ENCODE measurements around the gene ASIC4.

The ASIC4 gene

DNA sequence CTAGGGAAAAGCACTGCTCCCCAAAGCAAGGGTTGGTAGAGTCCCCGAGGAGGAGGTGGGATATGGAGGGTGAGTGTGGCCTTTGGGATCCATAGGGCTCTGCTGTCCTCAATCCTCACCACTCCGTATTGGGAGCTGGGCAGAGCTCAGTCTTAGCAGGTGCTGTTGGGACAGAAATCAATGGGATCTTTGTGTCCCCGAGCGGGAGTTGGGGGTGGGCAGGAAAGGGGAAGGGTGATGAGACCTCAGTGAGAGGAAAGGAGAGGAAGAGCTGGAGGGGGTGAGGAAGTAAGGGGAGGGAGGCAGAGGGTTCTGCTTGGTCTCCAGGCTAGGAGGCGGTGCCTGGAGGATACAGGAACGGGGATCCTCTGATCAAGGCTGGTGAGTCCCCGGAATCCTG, 2.6 kb downstream of the ASIC4 start:
- DNase-seq = no peak

DNA sequence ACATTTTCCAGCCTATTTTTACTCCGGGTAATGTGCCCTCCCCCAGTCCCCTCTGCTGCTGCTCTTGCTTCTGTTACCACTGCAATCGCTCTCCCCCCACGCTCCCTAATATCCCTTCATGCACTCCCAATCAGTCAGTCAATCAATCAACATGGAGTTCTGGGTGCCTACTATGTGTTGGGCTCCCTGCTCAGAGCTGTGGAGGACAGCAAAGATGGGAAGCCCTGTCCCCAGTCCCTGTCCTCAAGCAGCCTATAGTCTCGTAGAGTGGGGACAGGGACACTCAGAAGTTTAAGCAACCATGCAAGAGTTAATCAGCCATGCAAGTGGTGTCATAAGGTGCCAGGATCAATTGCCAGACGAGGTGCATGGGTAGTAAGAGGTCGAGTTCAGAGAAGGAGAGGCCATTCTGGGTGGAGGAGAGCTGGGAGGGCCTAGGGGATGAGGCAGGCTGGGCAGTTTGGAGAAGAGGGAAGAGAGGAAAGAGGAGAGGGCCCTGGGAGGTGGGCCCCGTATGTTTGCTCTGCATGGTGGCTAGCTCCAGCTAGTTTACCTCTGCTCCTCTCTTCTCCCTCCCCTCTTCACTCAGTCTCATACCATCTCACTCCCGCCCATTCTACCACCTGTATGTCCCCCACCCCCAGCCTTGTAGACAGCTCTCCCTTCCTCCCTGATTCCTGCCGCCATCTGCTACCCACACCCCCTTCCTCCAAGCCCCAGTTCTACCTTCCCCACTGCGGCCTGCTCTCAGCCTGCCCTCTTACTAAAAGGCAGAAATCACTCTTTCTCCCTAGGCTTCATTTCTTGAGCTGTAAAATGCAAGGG, 3.9 kb downstream of the ASIC4 start:
- DNase-seq = no peak

- no peak for DNase-seq
These were observed 5.2 kb downstream of the ASIC4 start for GRCh38 chr2:219519526-219519916.

DNA sequence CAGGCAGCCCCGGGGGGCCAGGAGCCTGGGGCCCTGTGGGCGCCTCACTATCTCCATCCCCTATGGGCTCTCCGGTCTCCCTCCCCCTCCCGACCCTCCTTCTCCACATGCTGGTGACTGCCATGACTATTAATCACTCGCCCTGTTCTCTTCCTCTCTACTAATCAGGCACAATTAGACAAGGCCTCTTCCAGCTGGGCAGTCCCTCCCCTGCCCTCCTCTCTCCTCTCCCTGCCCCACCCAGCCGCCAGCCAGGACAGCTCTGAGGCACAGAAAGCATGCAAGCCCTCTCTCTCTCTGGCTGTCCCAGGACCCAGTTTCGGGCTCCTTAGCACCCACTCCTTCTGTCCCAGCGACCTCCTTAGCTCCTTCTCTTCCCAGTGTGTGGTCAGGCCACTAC, 5.8 kb downstream of the ASIC4 start:
- no peak for DNase-seq

DNA sequence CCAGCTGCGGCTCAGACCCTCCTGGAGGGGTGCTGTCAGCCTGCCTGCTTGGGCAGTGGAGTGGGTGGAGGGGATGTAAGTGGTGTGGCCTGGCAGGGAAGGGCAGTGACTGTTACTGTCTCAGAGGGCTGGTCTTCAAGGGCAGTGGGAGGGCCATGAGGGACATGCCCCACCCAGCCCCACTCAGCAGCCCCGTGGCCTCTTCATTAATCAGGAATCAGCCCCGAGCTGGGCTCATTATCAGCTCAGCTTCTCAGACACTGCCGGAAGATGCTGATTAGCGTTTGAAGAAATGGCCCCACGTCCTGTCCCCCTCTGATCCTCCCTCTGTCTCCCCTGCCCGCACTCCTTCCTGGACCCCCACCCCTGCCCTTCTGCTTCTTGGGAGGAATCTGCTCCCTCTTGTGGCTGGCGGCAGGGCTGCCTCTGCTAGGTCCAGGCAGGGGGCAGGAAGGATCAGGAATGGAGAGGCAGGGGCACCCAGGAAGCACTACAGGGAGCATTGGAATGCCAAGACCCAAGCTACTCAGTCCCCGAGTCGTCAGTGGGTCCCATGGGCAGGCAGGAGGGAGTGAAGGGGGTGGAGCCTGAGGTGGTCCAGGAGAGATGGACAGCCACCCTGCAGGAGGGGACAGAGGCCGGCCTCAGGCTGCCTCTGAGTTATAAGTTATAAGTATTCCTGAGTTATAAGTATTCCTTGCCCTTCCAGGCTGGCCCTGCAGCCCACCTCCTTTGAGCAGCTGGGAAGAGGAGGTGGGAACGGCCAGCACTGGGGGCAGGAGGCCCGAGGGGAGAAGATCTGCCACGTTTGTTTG, 7.0 kb downstream of the ASIC4 start:
- peak; percentile 51 for DNase-seq

GRCh38 chr2:219522111-219523030, 8.1 kb downstream of the ASIC4 start:
- DNase-seq = peak; percentile 48

DNA sequence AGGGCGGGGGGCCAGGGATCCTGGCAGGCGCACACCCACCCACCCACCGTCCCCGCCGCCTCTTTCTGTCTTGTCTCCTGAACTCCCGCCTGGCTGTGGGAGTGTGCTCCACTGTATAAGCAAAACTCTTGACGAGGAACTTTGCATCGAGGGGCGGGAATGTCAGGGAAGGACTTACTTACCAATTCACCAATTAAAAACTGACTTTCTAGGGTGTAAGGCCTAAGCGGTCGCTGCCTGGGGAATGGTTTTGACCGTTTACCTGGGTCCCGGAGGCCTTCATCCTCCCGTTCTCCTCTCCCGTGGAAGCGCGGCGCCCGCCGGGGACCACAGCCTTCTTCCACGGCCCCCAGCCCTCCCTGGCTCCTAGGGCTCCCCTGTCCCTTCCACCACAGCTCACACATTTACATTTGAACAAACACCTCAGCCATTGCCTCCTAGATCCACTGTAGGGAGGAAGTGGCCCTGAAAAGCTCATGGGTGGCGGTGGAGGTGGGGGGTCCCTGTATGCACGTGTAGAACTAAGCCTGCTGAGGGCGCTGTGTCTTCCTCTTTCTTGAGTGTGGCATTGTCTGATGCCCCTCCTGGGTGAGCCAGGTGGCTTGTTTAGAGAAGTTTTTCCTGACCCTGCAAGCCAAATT, 8.9 kb downstream of the ASIC4 start:
- DNase-seq = no peak

GRCh38 chr2:219524817-219525216, 10.5 kb downstream of the ASIC4 start:
- no peak for DNase-seq

GRCh38 chr2:219525533-219526232, 11.4 kb downstream of the ASIC4 start:
- no peak for DNase-seq

GRCh38 chr2:219526320-219527075, 12.2 kb downstream of the ASIC4 start:
- DNase-seq = no peak

DNA sequence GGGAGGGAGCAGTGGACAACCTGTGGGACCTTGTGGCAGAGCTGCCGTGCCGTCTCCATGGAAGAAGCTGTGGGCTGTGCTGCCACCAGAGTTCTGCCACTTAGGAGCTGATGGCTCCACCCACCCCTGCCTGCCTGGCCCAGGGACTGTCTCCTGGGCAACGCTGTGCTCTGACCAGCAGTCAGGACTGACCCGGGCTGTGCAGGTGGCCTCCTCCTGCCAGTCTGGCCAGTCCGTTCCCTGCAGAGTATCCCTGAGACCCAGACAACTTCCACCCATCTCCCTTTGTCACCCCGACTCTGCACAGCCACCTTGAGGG, 12.8 kb downstream of the ASIC4 start:
- peak; percentile 45 for DNase-seq

GRCh38 chr2:219527472-219527871, 13.2 kb downstream of the ASIC4 start:
- no peak for DNase-seq

- peak; percentile 73 for DNase-seq
These were observed 16.0 kb downstream of the ASIC4 start for GRCh38 chr2:219530048-219530963.

DNA sequence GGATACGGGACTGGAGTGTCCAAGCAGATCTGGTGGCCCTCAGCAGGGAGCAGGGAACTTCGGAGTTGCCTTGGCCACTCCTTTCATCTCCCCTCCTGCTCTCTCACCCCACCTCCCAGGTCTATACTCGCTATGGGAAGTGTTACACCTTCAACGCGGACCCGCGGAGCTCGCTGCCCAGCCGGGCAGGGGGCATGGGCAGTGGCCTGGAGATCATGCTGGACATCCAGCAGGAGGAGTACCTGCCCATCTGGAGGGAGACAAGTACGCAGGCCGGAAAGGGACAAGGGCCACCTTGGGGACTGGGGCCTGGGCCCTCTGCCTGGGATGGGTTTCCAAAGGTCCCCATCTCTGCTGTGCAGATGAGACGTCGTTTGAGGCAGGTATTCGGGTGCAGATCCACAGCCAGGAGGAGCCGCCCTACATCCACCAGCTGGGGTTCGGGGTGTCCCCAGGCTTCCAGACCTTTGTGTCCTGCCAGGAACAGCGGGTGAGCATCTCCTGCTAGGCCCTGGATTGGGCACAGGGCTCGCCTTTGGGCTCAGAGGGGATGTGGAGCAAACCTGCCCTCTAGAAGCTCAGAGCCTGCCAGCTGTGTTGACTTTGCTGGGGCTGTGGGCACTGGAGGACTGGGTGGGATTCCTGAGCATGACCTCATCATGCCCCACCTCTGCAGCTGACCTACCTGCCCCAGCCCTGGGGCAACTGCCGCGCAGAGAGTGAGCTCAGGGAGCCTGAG, 17.5 kb downstream of the ASIC4 start:
- peak; percentile 19 for DNase-seq

DNA sequence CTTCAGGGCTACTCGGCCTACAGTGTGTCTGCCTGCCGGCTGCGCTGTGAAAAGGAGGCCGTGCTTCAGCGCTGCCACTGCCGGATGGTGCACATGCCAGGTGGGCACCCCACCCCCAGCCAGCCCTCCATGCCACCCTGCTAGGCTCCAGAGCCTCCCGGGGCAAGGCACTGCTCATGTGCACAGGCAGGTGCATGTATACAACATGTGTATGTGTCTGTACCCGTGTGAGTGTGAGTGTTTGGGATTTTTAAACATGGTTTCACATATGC, 18.0 kb downstream of the ASIC4 start:
- no peak for DNase-seq

DNA sequence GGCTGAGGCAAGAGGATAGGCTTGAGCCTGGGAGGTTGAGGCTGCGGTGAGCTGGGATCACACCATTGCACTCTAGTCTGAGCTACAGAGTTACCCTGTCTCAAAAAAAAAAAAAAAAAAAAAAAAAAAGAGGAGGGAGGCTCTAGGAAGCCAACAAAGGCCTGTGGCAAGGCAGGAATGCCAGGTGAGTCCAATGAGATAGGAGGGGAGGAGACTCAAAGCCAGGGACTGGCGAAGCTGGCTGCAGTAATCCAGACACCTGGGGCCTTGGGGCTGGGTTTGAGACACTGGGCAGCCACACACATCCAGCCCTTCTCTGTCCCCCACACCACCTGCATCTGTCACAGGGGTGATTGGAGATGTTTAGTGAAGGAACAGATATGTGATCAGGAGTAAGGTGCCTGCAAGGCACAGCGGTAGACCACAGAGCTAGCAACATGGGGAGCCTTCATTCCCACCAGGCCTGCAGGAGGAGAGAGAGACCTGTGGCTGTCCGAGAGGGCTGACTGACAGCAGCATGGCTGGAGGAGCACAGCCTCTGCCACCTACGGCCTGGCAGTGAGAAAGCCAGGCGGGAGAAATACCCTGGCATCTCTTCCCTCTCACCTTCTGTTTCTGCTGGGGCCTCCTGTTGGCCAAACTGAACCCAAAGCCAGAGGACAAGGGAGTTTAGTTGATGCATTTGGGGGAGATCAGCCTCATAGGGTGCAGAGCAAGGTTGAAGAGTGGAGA, 19.8 kb downstream of the ASIC4 start:
- DNase-seq = peak; percentile 10

DNA sequence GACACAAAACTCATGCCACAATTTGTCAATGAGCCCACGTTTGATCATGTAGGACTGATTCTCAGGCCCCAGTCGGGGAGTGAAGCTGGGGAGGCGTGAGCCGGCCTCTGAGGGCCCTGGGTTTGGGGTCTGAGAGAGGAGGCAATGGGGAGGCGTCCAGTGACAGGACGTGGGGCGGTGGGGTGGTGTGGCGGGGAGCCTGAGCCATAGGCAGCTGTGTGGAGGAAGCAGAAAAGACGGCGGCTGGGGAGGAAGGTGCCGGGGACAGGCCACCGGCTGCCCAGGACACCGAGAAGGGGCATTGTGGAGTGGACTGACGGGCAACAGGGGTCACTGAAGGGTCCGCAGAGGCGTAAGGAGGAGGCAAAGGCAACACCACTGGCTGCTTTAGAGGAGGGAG, 22.1 kb downstream of the ASIC4 start:
- no peak for DNase-seq

GRCh38 chr2:219536967-219537366, 22.7 kb downstream of the ASIC4 start:
- no peak for DNase-seq

Data from NCI-H146 (cell line).